ENCODE data around the gene RNF126.
"Not testable (repeated sequence)": the region's sequence is repeated elsewhere in the genome, so short reads cannot be mapped to it uniquely, and the experiment has no call there.

RNF126 gene

GRCh38 chr19:685454-685931 is 22.5 kb upstream of the RNF126 start:
- no peak for DNase-seq

GRCh38 chr19:682678-683320 is 19.8 kb upstream of the RNF126 start:
- DNase-seq = no peak

- no peak for DNase-seq
Observed at GRCh38 chr19:681029-682019, 18.3 kb upstream of the RNF126 start.

- DNase-seq = peak; percentile 99
Observed at GRCh38 chr19:680287-681028, 17.4 kb upstream of the RNF126 start.

GRCh38 chr19:679418-680286 is 16.6 kb upstream of the RNF126 start:
- peak; percentile 35 for DNase-seq

GRCh38 chr19:678791-679388 is 15.9 kb upstream of the RNF126 start:
- no peak for DNase-seq

- no peak for DNase-seq
Observed at GRCh38 chr19:677601-678436, 14.8 kb upstream of the RNF126 start.

GRCh38 chr19:677201-677600 is 14.2 kb upstream of the RNF126 start:
- DNase-seq = peak; percentile 84

GRCh38 chr19:676339-677105 is 13.5 kb upstream of the RNF126 start, which contains the start of gene FSTL3:
TSS of gene FSTL3 (plus strand) at chr19:676392. CDS start at chr19:676424, 32 bp downstream.
- DNase-seq = no peak

- DNase-seq = no peak
Observed at GRCh38 chr19:676007-676338, 13.0 kb upstream of the RNF126 start.

- DNase-seq = no peak
Observed at GRCh38 chr19:674282-675151, 11.5 kb upstream of the RNF126 start.

- no peak for DNase-seq
Observed at GRCh38 chr19:670609-671075, 7.6 kb upstream of the RNF126 start.

GRCh38 chr19:668675-669434 is 5.8 kb upstream of the RNF126 start:
- not testable (repeated sequence) for DNase-seq

GRCh38 chr19:666985-667573 is 4.1 kb upstream of the RNF126 start:
- not testable (repeated sequence) for DNase-seq

GRCh38 chr19:664913-665443 is 2.0 kb upstream of the RNF126 start:
- peak; percentile 77 for DNase-seq

GRCh38 chr19:663682-664117 is 686 bp upstream of the RNF126 start:
- no peak for DNase-seq
